Hepatocyte (in vitro differentiated cells): Measurements from ENCODE around the gene ARHGAP26. TPM values are rescaled to one million over a fixed set of nuclear protein-coding genes. Genes with fewer than 3 reads are reported as not detected.

Source experiments
- DNase-seq: peaks from one replicate; pipeline ENCODE4 v3.0.0-alpha.2; 2016; ENCODE audit warnings: low spot score
- H2AFZ ChIP-seq: fragments of 200-600 bp; sonication (generic); 2 replicates; pipeline ENCODE4 v1.6.0; 2016; ENCODE audit warnings: antibody characterized with exemption, mild to moderate bottlenecking
- H3K27ac ChIP-seq: fragments of 200-600 bp; sonication (generic); 2 replicates; pipeline ENCODE4 v1.5.1; 2016; ENCODE audit warnings: mild to moderate bottlenecking
- H3K27me3 ChIP-seq: fragments of 200-600 bp; sonication (generic); 2 replicates; pipeline ENCODE4 v1.6.1; 2016
- H3K36me3 ChIP-seq: fragments of 200-600 bp; sonication (generic); replicated peaks from 2 replicates; pipeline ENCODE4 v1.5.1; 2016; ENCODE audit warnings: low read depth; ENCODE audit not compliant: insufficient read depth
- H3K4me1 ChIP-seq: fragments of 200-600 bp; sonication (generic); 2 replicates; pipeline ENCODE4 v1.5.1; 2016; ENCODE audit warnings: mild to moderate bottlenecking, moderate library complexity; ENCODE audit not compliant: insufficient read depth
- H3K4me2 ChIP-seq: fragments of 200-600 bp; sonication (generic); 2 replicates; pipeline ENCODE4 v1.6.0; 2016
- H3K4me3 ChIP-seq: fragments of 200-600 bp; sonication (generic); 2 replicates; pipeline ENCODE4 v1.5.1; 2016; ENCODE audit warnings: mild to moderate bottlenecking
- H3K79me2 ChIP-seq: fragments of 200-600 bp; sonication (generic); 2 replicates; pipeline ENCODE4 v1.6.0; 2017; ENCODE audit warnings: mild to moderate bottlenecking
- H3K9me2 ChIP-seq: fragments of 200-600 bp; sonication (generic); replicated peaks from 2 replicates; pipeline ENCODE4 v1.6.0; 2017; ENCODE audit warnings: mild to moderate bottlenecking; ENCODE audit not compliant: insufficient read depth
- H3K9me3 ChIP-seq: fragments of 200-600 bp; sonication (generic); 2 replicates; pipeline ENCODE4 v1.5.1; 2016; ENCODE audit warnings: low read depth, mild to moderate bottlenecking
- H4K20me1 ChIP-seq: fragments of 200-600 bp; sonication (generic); 2 replicates; pipeline ENCODE4 v1.6.0; 2016; ENCODE audit warnings: mild to moderate bottlenecking; ENCODE audit not compliant: insufficient read depth, poor library complexity, severe bottlenecking
- CTCF ChIP-seq: fragments of 200-600 bp; sonication (generic); IDR thresholded peaks from 2 replicates; pipeline ENCODE4 v1.5.1; 2016; ENCODE audit warnings: antibody characterized with exemption, mild to moderate bottlenecking; ENCODE audit not compliant: poor library complexity
- EZH2 ChIP-seq: fragments of 200-600 bp; sonication (generic); IDR thresholded peaks from 2 replicates; pipeline ENCODE4 v1.6.1; 2016; ENCODE audit warnings: antibody characterized with exemption, mild to moderate bottlenecking, borderline replicate concordance
- EZH2phosphoT487 ChIP-seq: fragments of 200-600 bp; sonication (generic); IDR thresholded peaks from one replicate; pipeline ENCODE4 v1.6.1; 2018; ENCODE audit warnings: antibody characterized with exemption, mild to moderate bottlenecking, low read depth, moderate library complexity; ENCODE audit not compliant: unreplicated experiment, severe bottlenecking
- WGBS: methylation state at CpG from one replicate; pipeline ENCODE4 v1.1.6; 2016; ENCODE audit warnings: low lambda C conversion rate; ENCODE audit errors: missing lambda C conversion rate; 5-methylcytosine and 5-hydroxymethylcytosine counted together
- polyA plus RNA-seq: library from polyadenylated mRNA; unstranded; fragments of >200 nt; fragmentation: Nextera tagmentation; extraction: Ambion mirVana; gene quantifications from 2 replicates; pipeline ENCODE4 v1.2.1, GENCODE V29; 2016
- total RNA-seq: library from RNA; depleted of rRNA; stranded (reverse); fragments of >200 nt; gene quantifications from 2 replicates; pipeline ENCODE4 v1.2.3, GENCODE V29; 2014

Gene ARHGAP26
- total and polyA plus RNA-seq, 2 experiments from 2014 or later: 16.5 to 19.8 TPM

- Histone ChIP-seq H3K4me1 (no peaks in the 10 kb centered on the region), H3K36me3 (no peaks in the 10 kb centered on the region), H3K4me3 (no peak overlapping the region), H4K20me1 (no peaks in the 10 kb centered on the region), H3K27ac (no peak overlapping the region), H2AFZ (no peak overlapping the region), H3K4me2 (no peak overlapping the region), H3K27me3 (no peaks in the 10 kb centered on the region), H3K79me2 (no peaks in the 10 kb centered on the region), H3K9me2 (no peaks in the 10 kb centered on the region), H3K9me3 (no peaks in the 10 kb centered on the region)
- WGBS: 84% methylated on average over 10 of the region's 10 CpGs
- DNase-seq: no peak
- TF ChIP-seq EZH2phosphoT487: no peak
- TF ChIP-seq CTCF: no peak
- no peak for TF ChIP-seq EZH2
Measured at GRCh38 chr5:143008809-143009521, 238.8 kb downstream of the ARHGAP26 start.

- Histone ChIP-seq H3K4me3 (no peak overlapping the region), H3K9me3 (no peaks in the 10 kb centered on the region), H3K79me2 (no peaks in the 10 kb centered on the region), H3K9me2 (no peaks in the 10 kb centered on the region), H3K36me3 (no peaks in the 10 kb centered on the region), H4K20me1 (no peaks in the 10 kb centered on the region), H3K27me3 (no peaks in the 10 kb centered on the region), H3K4me1 (no peaks in the 10 kb centered on the region), H2AFZ (no peak overlapping the region), H3K27ac (no peak overlapping the region), H3K4me2 (no peak overlapping the region)
- TF ChIP-seq EZH2 (no peak), CTCF (no peak), EZH2phosphoT487 (no peak)
- no peak for DNase-seq
- WGBS: 88% methylated on average over 1 of the region's 1 CpG
Measured at GRCh38 chr5:143010351-143010750, 240.2 kb downstream of the ARHGAP26 start.

- Histone ChIP-seq H3K79me2 (no peaks in the 10 kb centered on the region), H4K20me1 (no peaks in the 10 kb centered on the region), H3K36me3 (no peaks in the 10 kb centered on the region), H3K4me2 (no peak overlapping the region), H3K4me3 (no peak overlapping the region), H3K9me3 (no peaks in the 10 kb centered on the region), H2AFZ (no peak overlapping the region), H3K9me2 (no peaks in the 10 kb centered on the region), H3K27ac (no peak overlapping the region), H3K27me3 (no peaks in the 10 kb centered on the region), H3K4me1 (no peaks in the 10 kb centered on the region)
- no peak for DNase-seq
- 53% methylated on average over 2 of the region's 2 CpGs for WGBS
- no peak for TF ChIP-seq CTCF
- TF ChIP-seq EZH2: no peak
- TF ChIP-seq EZH2phosphoT487: no peak
Measured at GRCh38 chr5:143011585-143011984, 241.4 kb downstream of the ARHGAP26 start.
